Stimulated activated CD4-positive, alpha-beta T cell treated with anti-CD3 and anti-CD28 coated beads, Interleukin-2, amount 100 ng/mL, for 4 hours (primary cell): ENCODE results near the gene FASN.

Source experiments
- DNase-seq: peaks from one replicate; pipeline ENCODE4 v3.0.0-alpha.2; 2020; ENCODE audit warnings: low read depth

The FASN gene

DNA sequence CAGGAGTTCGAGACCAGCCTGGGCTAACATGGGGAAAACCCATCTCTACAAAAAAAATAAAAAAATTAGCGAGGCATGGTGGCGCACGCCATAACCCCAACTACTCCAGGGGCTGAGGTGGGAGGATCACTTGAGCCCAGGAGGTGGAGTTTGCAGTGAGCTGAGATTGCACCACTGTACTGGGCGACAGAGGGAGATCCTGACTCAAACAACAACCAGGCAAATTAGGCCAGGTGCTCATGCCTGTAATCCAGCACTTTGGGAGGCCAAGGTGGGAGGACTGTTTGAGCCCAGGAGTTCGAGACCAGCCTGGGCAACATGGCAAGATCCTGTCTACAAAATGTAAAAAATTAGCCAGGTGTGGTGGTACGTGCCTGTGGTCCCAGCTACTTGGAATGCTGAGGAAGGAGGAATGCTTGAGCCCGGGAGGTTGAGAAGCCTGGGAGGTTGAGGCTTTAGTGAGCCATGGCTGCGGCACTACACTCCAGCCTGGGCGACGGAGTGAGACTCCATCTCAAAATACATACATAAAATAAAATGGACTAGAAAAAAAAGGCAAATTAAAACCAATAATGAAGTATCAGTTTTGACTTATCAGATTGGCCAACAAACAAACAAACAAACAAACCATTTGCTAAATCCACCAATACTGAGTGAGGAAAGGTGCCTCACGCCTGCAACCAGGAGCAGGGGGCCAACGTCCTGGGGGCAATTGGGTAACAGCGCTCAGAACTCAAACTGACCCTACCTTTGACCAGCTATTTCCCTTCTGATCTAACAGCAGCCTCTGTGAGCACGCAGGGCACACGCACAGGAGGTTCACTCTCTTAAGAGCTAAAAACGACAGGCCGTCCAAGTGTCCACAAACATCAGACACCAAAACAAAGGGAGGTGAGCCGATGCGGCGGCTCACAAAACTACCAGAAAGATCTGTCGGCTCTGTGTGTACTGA, 19.4 kb upstream of the FASN start:
- no peak for DNase-seq

DNA sequence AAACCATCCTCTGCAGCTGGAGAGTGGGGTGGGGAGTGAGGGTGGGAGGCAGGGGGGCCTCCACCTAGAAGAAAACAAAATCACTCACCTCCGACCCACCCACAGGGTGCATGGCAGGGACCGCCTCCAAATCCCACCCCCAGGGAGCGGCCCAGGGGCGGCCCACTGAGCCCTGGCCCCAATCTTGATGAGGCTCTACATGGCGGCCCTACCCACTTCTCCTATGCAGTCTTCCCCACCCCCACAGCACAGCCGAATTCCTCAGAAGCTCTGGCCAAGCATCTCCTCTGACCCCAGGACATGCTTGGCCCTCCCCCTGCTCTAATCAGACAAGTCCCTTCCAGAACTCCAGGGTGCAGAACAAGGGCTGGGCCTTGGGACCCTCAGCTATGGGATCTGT, 18.2 kb upstream of the FASN start:
- no peak for DNase-seq

DNA sequence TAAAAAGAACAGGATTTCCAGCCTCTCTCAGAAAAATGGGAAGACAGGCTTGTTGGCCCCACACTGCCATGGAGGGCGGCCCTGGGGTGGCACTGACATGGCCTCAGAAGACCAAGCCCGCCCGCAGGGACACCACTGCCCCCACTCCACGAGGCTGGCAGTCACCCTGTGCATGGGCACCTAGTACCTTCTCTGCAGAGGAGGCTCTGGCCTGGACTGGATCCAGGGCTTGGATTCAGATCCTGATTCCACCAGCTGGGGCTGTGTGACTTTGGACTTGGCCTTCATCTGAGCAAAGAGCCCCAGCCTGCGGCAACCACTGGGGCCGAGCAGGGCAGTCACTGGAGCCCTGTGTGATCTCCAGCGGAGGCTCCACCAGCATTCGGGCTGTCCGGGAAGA, 16.8 kb upstream of the FASN start:
- no peak for DNase-seq

DNA sequence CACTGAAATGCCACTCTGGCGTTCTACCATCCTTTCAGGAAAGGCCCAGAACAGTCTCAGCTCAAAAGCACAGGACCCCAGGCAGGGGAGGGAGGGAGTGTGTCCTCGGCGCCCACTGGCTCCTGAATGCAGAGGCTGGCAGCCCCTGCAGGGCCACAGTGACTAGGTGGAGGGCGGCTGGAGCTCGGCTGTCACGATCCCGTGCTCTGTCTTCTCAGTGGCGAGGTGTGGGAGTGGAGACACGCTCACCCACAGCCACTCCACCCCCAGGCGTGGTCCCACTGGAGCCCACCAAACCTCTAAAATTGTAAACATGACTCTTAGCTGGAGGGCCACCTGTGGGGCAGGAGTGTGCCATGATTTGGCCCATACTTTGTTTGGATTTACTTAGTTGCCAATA, 16.4 kb upstream of the FASN start:
- DNase-seq = no peak

DNA sequence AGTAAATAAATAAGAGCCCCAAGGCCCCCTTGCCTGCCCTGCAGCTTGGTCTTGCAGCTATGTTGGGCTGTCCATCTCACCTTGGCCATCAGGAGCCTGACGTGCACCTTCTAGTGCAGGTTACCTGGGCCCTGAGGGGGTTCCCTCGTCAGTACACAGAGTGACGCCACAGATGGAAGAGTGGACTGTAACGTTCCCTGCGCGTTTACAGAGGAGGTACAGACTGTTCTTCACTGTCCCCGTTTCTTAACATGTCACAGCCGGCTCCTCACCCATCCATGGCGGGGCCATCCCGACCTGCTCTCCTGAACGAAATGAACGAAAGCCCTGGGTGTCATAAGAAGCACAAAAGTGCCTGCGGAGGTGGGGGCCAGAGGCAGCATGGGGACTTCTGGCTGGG, 15.9 kb upstream of the FASN start:
- DNase-seq = no peak

DNA sequence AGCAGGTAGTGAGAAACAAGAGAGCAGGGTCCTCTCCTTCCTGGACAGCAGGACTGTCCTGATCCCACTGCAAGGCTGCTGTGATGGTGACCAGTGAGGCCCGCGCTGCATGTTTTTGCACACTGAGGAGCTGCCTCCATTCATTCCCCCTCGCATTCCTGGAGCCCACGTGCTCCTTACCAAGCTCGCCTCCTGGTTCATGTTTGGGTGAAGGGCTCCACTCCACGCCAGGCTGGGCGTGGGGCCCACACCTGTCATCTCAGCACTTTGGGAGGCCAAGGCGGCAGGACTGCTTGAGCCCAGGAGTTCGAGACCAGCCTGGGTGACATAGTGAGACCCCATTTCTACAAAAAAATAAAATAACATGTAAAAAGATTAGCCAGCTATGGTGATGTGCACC, 15.4 kb upstream of the FASN start:
- DNase-seq = no peak

DNA sequence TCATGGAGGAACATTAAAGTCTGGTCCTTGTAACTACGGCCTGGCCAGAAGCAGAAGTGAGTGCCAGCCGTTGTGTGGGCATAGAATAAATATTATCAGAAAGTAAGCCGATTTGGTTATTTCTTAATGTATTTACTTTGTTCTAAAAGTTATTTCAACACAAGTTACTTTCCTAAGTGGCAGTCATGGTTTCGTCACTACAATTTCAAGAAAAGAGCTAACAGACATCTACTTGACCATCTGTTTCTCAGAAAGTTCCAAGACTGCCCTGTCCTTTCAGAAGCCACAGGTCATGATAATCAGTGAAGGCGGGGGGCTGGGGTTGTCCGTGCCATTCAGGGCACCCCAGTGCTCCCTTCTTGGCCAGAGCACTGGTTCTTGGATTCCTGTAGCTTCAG, 14.9 kb upstream of the FASN start:
- no peak for DNase-seq

DNA sequence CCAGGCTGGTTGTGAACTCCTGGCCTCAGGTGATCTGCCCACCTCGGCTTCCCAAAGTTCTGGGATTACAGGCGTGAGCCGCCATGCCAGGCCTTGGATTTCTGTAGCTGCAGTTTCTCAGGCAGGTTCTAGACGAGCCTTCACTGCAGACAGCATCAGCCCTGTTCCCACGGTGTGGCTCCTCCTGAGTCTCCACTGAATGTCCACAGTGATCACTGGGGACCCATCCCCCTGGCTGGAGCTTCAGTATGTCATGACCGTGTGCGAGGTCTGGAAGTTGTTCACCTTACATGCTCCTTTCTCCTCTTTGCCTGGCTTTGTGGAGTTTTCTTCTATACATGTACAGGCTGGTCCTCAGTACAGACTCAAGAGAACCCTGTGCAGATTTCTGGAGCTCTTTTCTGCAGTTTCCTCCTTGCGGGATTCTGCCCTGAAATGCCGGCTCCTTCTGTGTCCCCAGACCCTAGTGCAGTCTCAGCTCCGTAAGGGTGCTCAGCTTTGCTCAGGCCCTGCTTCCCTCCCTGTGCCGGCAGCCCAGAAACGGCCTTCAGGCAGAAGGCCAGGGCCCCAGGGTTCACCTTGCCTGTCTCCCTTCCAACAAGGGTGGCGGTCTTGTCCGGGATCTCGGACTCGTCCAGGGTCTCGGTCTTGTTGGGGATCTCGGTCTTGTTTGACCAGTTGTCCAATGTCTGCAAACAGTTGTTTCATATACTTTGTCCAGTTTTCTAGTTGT, 14.3 kb upstream of the FASN start:
- DNase-seq = no peak

DNA sequence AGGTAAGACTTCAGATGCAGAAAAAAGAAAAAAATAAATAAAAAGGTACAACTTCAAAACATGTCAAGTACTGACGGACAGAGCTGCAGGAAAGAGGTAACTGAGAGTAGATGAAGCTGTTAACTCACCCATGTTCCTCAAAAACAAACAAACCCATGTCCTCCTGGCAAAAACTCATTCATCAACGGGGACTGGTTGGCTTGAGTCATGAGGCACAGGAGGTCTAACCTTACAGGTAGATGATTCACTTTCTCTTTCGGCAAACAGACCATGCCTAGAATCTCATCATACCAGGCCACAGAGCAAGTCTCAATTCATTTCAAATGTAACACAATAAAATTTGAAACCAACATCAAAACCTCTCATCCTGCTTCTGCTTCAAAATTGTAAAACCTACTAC, 12.3 kb upstream of the FASN start:
- DNase-seq = no peak

DNA sequence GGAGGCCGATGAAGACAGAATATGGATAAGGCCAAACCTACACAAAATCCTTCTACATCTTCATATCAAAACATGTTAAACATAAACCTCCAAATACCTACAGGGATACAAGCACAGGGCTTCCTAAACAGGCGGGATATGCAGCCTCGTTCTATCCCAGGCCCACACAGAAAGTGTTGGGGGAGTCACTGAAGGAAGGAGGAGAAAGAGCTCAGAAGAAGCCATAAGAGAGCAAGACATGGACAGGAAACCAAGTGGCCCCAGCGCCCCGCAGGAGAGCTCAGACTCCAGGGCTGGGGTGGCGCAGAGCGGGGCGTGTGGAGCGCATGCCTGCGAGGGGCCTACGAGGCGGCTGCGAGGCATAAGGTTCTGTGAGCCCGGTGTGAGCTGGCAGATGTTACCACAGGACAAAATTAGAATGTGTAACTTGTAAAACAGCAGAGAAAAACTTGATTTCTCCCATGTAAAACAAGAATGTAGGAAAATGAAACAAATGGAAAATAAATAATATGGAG, 11.0 kb upstream of the FASN start:
- DNase-seq = no peak

DNA sequence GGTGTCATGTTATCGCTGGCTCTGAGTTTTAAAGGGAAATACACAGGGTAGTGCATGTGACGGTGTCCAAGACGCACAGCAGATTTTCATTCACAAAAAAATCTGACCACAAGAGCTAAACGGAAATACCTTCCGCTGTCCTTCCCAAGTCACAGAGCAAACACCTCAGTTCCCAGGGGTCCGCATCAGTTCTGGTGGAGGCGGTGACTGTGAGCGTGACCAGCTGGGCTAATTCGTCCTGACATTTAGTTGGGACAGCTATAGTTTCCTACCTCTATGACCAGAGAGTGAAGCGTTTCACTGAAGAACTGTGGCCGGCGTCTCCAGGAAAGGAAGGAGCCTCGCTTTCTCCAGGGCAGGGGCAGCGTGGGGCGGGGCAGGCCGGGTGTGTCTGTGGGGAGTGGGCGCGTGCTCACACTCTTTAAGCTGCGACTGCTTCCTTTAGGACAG, 10.5 kb upstream of the FASN start:
- DNase-seq = no peak

DNA sequence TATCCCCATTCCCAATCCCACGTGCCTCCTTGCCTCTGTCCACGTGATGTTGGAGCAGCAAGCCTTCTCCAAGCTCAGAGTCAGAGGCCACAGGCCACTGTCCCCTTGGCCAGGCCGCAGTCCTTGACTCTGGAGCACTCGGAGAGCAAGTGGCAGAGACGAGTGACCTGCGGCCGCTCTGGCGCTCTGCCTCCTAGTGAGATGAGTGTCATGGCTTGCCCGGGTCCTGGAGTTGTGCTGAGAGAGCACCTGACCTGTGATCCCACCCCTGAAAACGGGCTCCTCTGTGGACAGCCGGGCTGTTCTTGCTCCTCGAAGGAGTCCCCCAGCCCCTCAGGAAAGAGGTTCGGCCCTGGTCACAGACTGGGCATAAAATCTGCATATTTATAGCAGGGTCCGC, 10.0 kb upstream of the FASN start:
- no peak for DNase-seq

DNA sequence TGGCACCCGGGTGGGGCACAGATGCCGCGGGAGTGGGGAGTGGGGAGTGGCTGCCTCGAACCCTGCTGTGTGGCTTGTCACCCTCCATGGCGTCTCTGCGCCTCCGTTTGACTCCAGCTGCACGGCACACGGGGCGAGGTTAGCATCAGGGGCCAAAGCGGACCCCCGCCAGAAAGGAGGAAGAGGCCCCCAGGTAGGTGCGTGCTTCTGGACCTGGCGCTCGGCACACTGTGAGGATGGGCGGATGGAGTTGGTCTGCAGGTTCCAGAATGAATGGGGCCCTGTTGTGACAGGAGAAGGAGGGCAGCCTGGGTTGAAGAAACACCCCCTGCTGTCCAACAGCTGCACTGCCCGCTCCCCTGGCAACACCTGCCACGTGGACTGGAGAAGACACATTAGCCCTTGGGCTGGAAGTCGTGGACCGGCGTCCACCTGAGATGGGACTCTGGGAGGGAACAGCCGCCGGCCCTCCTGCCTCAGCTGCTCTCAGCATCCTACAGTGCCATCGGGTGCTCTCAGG, 9.4 kb upstream of the FASN start:
- DNase-seq = no peak

DNA sequence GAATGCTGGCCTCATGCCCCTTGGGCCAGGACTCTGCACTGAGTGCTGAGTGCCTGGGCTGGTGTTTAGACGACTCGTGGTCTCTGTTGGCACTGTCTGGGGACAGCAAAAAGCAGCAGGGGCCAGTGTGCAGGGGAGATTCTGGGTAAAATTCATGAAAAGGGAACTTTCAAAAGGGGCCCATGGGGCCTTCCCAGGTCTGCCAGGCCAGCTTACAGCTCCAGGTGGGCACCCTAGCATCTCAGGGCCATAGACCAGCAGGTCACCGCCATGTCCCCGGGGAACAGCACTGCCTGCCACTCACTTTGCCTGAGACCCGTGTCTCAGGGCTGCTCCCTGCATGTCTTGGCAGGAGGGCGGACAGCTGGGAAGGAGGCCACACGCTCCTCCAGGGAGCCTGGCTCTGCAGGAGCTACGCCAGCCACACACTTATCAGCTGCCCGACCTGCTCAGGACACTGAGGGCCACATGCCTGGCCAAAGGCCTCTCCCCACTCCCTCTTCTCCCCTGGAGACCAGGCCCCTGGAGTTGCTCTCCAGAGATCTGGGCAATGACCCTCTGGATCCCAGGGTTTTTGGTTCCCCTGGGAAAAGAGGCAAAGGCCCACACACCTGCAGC, 8.8 kb upstream of the FASN start:
- DNase-seq = no peak

DNA sequence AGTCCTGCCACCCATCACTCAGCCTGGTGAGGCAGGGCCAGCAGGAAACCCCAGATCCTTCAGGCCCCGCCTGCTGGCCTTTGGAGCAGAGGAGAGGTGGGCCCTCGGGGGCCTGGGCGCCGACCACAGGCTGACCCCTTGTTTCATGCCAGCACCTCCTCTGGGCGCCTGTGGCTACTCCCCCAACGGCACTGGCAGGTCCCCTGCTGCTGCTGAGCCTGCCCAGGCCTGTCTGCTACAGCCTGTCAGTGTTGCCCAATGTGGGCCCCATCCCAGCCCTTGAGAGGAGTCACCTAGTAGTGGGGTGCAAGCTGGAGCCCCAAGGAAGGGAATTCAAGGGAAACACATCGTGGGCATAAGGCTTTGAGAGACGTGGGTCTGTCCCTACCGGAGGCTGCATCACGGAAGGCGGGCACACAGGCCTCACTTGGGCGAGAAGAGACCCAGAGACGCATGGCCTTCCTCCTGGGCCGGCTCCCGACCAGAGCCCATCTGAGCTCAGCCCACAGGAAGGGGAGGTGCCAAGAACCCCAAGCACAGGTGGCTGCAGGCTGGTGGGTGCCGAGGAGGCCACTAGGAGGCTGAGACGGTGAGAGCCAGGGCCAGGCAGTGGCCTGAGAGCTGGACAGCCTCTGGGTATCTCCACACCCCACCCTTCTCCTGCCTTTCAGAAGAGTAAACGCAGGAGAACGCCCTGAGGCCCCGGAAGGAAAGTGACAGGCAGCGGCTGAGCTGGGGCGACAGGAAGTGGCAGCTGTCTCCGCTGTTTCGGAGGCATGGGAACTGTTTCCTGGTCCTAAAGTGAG, 8.0 kb upstream of the FASN start:
- peak; percentile 39 for DNase-seq

DNA sequence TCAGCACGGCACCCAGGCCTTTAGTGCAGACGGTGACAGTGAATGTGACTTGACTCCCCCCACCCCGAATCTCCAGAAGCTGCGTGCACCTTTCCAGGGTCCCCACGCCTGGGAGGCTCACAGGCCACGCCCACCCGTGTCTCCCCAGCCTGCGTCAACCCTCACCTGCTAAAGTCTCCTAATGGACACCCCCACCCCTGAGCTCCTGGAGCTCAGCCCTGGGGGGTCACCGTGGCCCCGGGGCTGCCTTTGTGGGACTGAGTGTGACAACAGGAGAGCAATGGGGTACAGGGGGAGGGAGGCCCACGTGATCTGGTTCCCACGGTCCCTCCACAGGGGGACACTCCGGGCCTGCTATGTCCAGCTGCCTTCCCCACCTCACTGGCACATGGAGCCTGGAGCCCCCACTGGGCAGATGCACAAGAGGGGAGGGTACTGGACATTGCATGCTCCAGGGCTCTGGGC, 7.4 kb upstream of the FASN start:
- DNase-seq = no peak

DNA sequence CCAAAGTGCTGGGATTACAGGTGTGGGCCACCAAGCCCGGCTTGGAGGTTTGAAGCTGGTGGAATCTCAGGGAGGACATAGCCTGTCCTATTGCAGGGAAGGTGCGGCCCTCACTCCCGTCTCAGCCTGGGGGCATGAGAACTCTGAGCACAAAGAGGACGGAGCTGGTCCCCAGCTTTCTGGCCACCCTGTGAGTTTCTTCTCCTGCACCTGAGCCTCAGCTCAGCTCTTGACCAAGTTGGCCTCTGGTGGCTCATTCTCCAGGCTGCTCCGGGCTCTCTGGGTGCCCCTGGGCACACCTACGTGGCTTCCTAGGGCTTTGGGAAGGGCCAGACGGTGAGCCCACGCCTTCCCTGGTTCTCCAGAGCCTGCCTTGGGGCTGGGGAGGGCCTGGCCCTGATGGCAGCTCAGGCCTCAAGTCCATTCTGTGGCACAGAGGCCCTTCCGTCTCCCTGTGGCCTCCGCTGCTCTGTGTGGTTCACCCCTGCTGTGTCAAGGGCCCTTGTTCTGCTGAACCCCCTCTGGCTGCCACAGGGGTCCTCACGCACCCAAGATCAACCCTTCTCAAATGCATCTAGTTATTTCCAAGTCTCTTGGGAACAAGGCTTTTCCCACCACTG, 6.9 kb upstream of the FASN start:
- no peak for DNase-seq

DNA sequence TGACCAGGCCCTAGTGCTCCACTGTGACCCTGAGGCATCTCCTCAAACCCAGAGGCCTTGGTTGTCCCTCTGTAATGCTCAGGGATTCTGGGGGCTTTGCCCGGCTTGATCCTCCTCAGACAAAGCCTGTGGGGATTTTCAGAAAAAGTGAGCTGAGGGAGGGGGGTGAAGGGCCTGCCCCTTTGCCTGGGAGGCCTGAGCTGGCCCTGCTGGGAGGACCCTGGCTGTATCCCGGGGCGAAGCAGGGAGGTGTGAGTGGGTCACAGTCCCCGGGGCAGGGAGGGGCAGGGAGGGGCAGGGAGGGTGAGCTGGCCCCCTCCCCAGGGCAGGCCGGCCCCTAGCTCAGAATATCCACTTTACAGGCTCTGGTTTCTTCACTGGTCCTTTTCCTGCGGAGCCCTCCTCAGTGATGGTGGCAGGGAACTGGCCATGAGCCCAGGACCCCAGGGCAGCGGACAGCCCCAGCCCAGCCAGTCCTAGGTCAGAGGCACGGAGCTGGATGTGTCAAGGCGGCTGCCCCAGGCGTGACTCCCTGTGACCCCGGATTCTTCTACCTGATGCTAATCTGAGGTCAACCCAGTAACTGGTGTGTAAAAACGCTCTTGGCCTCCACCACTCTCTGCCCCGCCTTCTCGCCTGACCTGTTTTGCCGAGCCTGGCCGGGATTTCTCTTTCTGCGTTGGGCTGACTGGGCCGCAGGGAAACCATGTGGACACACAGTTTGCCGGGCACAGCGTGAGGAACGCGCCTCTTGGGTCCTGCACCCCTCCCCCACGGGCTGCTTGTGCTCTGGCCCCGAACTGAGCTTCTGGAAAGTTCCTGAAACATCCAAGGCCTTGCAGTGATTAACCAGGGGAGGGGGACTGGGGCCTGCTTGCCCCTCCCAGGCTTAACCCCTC, 5.8 kb upstream of the FASN start:
- DNase-seq = no peak

DNA sequence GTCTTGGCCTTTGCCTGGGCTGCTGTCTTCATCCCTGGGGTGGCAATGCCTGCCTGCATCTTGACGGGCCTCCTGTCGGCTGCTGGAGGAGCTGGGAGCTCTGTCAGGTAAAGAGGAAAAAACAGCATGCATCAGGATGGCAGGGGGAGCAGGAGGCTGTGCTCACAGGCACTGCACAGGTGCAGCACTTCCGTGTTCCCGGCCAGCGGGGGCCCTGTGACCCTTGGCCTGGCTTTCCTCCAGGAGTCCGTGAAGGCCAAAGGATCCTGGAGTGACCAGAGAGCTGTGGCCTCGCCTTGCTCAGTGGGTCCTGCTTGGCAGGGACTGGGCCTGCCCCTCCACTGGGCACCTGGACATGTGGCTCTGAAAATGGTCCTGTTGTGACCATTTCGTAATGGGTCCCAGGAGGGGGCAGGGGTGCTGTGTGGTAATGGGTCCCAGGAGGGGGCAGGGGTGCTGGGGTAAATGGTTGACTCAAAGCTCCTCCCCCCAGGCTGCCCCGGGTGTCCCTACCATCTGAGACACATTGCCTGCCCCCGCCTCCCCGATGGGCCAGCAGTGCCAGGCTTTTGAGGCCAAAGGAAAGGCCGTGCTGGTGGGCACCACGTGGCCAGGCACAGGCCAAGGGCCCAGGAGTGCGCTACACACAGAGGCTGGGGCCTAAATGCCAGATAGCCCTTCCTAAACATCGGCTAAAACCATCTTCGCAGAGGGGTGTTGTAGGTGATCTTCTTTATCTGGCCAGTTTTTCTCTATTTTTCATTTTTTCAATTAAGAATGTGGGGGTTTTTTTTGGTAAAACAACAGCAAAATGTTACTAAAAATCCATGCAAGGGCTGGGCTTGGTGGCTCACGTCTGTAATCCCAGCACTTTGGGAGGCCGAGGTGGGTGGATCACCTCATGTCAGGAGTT, 4.0 kb upstream of the FASN start:
- DNase-seq = no peak
